ENCODE results near the gene SIPA1L2.

The SIPA1L2 gene

GRCh38 chr1:232587141-232588008, 42.6 kb downstream of the SIPA1L2 start:
- no peak for DNase-seq

- no peak for DNase-seq
These were observed 43.3 kb downstream of the SIPA1L2 start for GRCh38 chr1:232586679-232587078.

GRCh38 chr1:232585486-232585885, 44.4 kb downstream of the SIPA1L2 start:
- no peak for DNase-seq

- no peak for DNase-seq
These were observed 48.0 kb downstream of the SIPA1L2 start for GRCh38 chr1:232581932-232582331.

Measured in NCI-H1694 (cell line).